ENCODE results near the gene NUTM2B.
"Not testable (repeated sequence)": the region's sequence is repeated elsewhere in the genome, so short reads cannot be mapped to it uniquely, and the experiment has no call there.

NUTM2B gene, protein sequence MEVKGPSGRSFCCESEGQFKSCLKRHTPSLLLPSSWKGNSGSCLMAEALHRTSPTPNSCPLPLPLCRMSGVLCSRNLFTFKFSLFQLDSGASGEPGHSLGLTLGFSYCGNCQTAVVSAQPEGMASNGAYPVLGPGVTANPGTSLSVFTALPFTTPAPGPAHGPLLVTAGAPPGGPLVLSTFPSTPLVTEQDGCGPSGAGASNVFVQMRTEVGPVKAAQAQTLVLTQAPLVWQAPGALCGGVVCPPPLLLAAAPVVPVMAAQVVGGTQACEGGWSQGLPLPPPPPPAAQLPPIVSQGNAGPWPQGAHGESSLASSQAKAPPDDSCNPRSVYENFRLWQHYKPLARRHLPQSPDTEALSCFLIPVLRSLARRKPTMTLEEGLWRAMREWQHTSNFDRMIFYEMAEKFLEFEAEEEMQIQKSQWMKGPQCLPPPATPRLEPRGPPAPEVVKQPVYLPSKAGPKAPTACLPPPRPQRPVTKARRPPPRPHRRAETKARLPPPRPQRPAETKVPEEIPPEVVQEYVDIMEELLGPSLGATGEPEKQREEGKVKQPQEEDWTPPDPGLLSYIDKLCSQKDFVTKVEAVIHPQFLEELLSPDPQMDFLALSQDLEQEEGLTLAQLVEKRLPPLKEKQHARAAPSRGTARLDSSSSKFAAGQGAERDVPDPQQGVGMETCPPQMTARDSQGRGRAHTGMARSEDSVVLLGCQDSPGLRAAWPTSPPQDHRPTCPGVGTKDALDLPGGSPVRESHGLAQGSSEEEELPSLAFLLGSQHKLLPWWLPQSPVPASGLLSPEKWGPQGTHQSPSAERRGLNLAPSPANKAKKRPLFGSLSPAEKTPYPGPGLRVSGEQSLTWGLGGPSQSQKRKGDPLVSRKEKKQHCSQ

DNA sequence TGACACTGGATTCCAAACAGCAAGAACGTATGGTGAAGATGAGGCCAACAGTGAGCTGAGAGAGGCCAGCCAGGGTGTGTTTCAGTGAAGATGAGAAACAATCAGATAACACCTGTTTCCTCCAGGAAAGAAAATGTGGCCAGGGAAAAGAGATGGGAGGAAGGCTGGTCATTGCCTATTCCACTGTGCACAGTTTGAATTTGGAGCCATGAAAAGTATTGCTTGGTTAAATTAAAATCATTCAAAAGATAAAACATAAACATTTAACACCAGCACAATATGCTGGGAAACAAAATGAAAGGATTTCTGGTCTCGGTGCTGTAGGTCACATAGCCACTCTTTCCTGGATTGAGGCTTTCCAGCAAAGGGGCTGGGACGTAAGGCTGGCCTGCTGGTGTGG is at the start of gene NUTM2B:
NUTM2B (plus strand) TSS at position 301 of the 400 bp plus-strand sequence. CDS start 383 bp downstream, outside the sequence.
- not testable (repeated sequence) for DNase-seq

DNA sequence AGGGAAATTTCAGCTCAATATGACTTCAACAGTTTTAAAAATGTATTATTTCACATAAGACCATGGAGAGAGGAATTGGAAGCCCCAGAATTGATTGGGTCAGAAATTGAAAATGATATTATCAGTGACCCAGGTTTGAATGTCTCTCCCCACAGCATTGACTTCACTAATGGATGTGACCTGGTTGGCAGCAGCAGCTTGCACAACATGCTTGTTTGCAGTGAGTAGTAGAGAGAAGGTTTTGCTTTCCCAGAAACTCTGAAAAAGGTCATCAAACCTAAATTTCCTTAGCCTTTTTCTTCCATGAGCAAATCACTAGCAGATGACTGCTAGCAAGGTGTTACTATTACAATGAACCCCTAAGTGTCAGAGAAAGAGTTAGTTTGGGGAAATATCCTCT is 39.7 kb upstream of the NUTM2B start:
- not testable (repeated sequence) for DNase-seq

DNA sequence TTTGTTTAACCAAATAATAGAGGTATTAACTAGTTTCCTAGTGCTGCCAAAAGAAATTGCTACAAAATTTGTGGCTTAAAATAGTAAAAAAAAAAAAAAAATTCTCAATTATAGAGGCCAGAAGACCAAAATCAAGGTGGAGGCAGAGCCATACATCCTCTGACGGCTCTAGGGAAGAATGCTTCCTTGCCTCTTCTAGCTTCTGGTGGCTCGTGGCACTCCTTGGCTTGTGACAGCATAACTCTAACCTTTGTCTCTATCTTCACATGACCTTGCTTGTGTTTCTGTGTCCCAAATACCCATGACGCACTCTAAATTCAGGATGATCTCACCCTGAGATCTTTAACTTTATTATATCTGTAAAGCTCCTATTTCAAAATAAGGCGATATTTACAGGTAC is 38.3 kb upstream of the NUTM2B start:
- DNase-seq, result not testable (repeated sequence)

DNA sequence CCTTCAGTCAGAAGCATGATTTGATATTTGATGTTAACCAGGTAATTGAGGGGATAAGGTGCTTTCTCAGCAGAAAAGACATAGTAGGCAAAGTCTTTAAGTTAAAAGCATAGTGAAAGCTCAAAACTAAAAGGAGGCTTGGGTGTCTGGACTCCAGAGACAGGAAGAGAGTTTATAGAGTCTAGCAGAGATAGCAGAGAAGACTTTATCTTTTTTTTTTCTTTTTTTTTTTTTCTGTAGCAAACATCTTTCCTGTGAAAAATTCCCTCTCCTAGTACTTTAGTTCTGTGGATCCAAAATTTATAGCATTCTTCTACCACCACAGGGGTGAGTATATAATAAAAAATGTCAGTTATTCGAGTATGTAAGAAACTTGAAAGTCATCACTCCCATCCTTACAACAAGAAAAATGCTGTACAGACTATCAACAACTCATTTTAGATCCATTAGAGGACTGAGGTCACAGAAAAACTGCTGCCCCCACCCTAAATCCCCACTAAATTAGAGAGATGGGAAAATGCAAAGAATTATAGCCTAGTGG is 33.7 kb upstream of the NUTM2B start:
- DNase-seq, result not testable (repeated sequence)

DNA sequence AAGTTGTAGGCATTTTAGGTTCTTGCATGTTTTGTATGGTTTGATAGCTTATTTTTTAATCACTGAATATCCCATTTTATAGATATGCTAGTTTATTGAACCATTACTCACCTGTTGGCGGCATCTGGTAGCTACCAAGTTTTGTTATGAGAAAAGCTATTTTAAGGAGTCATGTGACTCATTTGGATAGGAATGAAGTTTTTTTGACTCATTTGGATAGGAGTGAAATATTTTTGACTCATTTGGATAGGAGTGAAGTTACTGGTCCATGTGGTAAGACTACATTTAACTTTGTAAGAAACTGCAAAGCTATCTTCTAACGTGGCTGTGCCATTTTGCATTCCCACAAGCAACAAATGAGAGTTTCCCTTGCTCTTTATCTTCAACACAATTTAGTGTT is 28.1 kb upstream of the NUTM2B start:
- not testable (repeated sequence) for DNase-seq

DNA sequence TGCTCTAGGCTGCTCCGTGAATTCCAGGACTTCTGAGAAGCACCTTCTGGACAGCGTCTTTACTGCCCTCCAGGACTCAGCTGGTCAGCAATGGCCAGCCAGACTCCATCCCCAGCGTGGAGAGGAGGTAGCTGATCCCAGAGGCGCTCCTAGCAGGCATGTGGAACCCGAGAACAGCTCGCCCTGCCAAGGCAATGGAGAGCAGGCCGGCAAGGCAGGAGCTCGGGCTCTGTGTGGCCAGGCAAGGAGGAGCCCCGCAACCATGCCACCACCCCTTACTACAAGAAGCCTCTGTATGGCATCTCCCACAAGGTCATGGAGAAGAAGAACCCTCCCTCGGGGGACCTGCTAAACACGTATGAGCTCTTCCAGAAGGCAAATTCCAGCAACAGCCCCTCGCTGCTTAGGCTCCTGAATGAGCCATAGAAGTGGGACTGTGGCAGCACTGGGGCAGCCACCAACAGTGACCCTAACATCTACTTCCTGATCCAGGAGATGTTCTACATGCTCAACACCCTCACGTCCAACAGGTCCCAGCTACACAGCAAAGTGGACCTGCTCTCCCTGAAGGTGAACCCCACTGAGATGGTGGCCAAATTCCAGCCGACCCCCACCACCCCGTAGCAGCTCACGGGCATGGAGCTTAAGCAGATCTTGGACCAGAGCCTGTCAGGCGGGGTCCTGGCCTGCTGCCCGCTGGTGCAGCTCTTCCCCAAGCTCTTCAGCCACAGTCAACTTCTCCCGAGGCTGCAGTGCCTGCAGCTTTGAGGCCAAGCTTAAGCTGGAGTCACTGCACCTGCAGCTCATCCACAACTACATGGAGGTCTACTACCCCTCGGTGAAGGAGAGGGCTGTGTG is 19.8 kb upstream of the NUTM2B start:
- DNase-seq, result not testable (repeated sequence)

DNA sequence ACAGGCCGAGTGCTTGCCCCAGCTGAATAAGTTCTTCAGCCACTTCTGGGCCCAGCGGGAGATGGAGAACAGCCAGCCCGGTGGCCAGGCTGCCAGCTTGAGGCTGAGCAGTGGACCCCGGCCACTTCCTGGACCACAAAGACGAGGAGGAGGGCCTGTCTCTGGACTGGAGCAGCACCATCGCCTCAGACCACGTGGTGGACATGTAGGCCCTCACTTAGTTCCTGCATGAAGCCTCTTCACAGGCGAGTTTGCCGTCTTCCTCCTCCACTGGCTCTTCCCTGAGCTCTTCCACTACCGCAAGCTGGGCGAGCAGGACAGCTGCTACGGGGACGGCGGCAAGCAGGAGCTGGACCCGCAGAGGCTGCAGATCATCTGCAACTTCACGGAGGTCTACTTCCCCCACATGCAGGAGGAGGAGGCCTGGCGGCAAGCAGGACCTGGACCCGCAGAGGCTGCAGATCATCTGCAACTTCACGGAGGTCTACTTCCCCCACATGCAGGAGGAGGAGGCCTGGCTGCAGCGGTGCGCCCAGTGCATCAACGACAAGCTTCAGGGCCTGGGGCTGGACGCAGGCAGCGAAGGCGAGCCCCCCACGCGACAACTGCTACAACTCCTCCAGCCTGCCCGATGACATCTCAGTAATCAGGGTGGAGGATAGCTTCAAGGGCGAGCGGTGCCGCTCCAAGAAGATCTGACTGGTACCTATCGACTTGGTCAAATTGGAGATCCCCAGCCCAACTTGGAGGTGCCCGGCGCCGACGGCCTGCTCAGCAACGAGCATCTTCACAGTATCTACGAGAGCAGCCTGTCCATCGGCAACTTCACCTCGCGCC is 18.9 kb upstream of the NUTM2B start:
- DNase-seq, result not testable (repeated sequence)

DNA sequence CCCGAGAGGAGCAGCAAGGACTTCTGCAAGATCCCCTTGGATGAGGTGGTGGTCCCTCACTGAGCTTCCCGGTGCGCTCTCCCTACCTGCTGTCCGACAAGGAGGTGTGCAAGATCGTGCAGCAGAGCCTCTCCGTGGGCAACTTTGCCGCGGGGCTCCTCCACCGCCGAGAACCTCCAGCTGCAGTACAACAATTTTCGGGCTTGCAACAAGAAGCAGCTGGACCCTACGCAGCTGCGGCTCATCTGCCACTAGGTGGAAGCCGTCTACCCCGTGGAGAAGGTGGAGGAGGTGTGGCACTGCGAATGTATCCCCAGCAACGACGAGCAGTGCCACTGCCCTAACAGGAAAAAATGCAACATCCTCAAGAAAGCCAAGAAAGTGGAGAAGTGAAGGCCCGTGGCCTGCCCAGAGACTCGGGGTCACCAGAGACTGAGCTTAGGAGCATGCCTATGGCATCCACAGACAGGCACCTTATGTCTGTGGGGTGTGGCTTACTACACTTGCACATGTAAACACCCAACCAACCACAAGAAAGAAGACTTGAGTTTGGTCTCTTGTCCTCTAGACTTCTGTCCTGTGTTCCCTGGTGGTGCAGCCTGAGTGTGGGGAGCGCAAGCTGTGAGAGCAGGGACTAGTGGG is 17.9 kb upstream of the NUTM2B start:
- DNase-seq, result peak; percentile 15

DNA sequence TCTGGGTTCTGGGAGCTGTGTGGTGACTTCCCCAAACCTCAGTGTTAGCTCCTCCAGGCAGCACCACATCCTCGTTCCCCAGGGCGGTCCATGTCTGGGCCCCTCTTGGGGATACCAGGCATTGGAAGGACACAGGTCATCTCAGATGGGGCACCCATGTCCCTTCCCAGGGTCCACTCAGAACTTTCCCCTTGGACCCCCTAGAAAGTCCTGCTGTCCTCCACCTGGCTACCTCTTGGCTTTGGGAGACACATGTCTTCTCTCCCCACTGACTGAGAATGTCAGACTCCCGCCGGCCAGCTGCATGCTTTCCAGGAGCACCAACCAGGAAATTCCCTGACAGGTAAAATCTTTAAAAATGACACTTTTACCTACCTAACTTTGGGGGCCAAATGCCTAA is 16.4 kb upstream of the NUTM2B start:
- DNase-seq, result not testable (repeated sequence)

DNA sequence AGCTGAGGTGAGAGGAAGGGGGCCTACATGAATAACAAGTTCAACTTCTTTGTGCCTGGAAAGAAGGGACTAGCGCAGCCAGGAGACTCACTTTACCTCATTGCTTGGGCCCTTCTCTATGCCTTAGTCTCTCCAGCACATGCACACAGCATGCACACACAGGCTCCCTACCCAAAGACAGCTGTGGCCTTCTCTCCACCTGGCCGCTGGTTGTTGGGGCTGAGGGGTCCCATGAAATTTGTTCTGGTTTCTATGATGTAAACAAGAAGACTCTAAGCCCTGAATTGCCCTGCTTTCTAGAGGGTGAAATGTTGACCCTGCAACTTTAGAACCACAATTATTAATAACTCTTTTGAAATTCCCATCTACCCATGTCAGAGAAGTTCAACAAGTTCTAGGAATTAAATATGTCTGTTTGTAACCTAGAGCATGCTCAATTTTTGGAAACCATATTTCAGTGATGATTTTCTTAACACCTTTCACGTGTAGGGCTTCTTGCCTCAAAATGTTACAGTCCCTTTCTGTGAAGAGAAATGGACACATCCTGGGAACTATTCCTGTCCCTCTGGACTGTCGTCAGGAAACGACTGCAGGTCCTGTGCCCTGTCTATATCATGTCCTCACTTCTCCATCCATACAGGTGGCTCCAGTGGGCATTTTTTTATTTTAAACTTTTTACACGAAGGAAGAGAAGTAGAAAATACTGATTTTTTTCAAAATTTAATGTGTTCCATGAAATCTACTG is 15.4 kb upstream of the NUTM2B start:
- DNase-seq, result not testable (repeated sequence)

DNA sequence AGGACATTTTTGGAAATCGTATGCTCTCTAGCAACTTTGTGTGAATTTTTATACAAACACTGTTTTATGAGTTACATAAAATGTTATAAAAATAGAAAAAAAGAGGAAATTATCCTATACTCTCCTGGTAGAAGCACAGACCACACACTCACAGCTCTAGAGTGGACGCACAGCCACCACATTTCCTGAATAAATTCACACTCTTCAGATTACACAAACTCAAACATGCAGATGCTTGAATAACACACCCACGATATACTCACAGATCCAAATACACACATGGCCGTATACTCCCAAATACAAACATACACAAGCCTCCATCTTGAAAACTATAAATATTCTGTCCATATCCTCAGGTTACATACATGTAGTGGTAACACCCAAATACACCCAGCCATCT is 14.2 kb upstream of the NUTM2B start:
- DNase-seq, result not testable (repeated sequence)

DNA sequence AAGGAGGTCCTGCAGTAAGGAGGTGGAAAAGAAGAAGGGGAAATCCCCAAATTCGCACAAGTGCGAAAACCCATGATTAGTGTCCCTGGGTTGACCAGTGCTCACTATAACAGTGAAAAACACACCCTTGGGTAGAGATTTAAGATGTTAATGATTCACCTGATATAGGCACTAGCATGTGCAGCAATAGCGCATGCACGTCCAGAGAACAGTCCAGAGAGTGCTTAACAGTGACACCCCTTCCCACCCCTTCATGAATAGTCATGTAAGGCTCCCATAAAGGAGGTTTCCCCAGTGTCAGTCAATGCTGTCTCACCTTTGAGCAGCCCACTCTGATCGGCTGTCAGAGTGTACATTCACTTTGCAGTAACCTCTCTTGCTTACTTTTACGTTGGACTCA is 6.4 kb upstream of the NUTM2B start:
- not testable (repeated sequence) for DNase-seq

DNA sequence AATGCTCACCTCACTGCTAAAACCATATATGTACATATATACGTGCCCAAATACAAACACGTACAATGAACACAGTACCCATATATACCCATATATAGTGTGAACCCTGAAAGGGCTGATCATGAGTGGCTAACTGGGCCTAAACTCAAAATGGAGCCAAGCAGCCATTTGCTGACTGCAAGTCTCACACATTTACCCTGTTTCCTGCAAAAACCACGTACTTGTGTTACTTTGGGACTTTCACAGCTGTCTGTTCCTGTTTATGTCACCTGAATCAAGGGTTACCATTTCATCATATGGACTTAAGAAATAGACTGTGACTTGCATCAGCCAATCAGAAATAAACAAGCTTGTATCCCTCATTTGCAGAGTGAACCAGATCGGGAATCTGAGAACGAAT is 5.9 kb upstream of the NUTM2B start:
- DNase-seq, result not testable (repeated sequence)

DNA sequence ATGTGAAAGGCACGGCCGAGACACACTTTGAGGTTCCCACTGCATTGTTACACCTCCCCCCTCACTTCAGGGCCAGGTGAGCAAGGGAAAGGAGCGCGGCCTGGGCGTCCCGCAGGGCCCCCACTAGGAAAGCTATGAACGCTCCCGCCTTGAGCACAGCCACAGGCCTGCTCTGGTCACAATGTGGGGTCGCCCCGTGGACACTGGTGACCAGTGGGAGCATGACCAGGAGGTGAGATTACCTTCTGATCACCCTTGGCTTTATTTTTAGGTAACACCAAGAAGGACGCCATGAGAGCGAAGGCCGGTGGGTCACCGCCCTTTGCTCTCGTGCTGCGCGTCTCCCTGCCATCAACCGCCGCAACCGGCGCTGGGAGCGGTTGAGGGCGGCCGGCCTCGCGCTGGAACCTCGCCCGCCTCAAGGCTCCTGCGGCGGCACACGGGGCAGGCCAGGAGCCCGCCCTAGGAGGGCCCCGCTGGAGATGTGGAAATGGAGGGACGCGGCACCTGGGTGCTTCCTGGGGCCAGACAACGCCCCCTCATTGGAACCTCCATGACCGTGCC is 2.6 kb upstream of the NUTM2B start:
- not testable (repeated sequence) for DNase-seq

DNA sequence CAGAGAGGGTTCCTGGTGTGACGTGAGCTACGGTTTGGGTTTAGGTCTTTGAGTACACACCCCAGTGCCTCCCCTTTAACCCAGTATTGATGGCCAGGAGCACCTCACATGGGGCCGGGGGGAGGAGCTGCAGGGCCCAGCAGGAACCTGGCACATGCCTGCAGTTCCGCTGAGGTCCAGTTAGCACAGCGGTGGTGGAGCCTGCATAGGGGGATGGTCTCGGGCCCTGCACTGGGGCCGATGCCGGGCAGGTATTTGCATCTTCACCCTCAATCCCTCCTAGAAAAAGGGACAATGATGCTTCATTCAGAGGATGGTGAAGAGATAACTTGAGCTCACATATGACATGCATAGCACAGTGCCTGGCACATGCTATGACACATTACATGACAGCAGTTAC is 4.0 kb downstream of the NUTM2B start:
- not testable (repeated sequence) for DNase-seq

DNA sequence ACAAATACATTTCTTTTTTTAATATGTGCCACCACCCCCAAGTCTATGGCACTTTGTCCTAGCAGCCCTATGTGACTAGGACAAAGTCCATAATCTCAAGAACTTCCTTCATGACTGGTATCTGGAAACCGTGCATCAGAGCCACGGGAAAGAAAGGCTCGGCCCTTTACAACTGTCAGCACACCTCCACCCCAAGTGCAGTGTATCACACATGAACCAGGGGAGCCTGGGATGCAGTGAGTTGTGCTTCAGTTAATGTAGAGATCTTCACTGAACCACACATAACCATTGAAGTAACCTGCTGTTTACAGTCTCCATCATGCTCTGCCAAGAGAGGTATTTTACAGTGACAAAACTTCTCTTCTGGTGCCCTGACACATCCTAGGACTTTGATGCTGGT is 11.9 kb downstream of the NUTM2B start:
- not testable (repeated sequence) for DNase-seq

DNA sequence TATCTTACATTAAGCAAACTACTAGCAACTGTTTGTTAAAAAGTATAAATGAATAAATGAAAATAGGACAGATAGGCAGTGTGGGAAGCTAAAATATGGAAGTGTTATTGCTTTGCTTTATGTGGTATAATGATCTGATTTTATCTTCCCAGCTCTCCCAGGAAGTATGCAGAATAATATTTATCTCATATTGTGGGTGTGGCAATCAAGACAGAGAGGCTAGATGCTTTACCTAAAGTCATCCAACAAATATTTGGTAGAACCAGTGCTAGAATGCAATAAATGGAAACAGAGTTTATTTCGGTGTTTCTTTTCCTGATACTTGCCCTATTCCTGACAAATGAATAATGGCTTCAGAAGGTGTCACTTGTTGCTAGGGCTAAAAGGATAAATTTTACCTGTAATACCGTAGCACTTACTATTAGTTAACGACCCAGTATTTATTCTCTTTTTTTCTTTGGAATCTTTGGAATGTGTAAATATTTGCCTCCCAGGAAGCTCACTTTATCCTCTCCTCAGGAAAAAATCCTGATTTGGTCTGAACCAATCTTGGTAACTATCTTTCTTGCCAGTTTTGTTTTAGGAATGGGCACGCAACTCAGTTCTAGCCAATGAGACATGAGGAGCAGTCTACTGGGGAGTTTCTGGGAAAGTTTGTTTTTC is 14.0 kb downstream of the NUTM2B start:
- DNase-seq, result not testable (repeated sequence)

DNA sequence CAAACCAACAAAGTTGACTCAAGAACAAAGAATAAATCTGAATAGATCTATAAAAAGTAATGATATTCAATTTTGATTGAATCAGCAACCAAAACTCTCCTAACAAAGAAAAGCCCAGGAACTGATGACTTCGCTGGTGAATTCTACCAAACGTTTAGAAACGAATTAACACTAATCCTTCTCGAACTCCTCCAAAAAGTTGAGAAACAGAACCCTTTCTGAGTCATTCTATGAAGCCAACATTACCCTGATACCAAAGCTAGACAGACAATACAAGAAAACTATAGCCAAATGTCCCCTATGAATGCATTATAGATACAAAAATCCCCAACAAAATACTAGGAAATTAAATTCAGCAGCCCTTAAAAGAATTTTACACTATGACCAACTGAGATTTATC is 17.0 kb downstream of the NUTM2B start:
- DNase-seq, result not testable (repeated sequence)

DNA sequence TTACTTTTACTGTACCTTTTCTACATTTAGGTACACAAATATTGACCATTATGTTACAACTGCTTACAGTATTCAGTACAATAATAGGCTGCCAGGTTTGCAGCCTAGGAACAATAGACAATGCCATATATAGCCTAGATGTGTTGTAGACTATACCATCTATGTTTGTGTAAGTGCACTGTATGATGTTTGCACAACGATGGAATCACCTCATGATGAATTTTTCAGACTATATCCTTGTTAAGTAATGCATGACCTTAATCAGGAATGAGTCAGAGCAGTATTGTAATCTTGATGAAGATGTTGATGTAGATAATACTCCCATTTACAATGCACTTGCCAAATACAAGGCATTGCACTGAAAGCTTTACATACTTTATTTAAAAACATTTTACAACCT is 23.6 kb downstream of the NUTM2B start:
- DNase-seq, result not testable (repeated sequence)
